Activated CD4-positive, CD25-positive, alpha-beta regulatory T cell treated with anti-CD3 and anti-CD28 coated beads, Interleukin-2, amount 50 U/mL, for 16 hours (primary cell): ENCODE measurements around the gene GJC3.
"Not testable (repeated sequence)": the region's sequence is repeated elsewhere in the genome, so short reads cannot be mapped to it uniquely, and the experiment has no call there.

Experiments used
- DNase-seq: peaks from one replicate; pipeline ENCODE4 v3.0.0-alpha.2; 2020; ENCODE audit warnings: low read depth, low spot score

GJC3 gene

GRCh38 chr7:99930376-99930775 lies 956 bp upstream of the GJC3 start:
- no peak for DNase-seq

GRCh38 chr7:99929730-99930053 lies 272 bp upstream of the GJC3 start:
- no peak for DNase-seq

- no peak for DNase-seq
Observed at GRCh38 chr7:99928188-99928587, 1.2 kb downstream of the GJC3 start.

- no peak for DNase-seq
Observed at GRCh38 chr7:99927536-99927935, 1.9 kb downstream of the GJC3 start.

GRCh38 chr7:99926321-99926720 lies 3.1 kb downstream of the GJC3 start:
- DNase-seq: no peak

- DNase-seq: no peak
Observed at GRCh38 chr7:99923200-99923599, 6.2 kb downstream of the GJC3 start.

- no peak for DNase-seq
Observed at GRCh38 chr7:99920149-99920548, 9.3 kb downstream of the GJC3 start.

- no peak for DNase-seq
Observed at GRCh38 chr7:99919814-99920112, 9.7 kb downstream of the GJC3 start.

- peak; percentile 78 for DNase-seq
Observed at GRCh38 chr7:99918959-99919813, 10.2 kb downstream of the GJC3 start, which contains the start of gene TRIM4. Gene TRIM4, minus strand, starts transcription at chr7:99919530. Its CDS starts 129 bp downstream, at chr7:99919401.

GRCh38 chr7:99910976-99911375 lies 18.4 kb downstream of the GJC3 start:
- DNase-seq: no peak

- no peak for DNase-seq
Observed at GRCh38 chr7:99901581-99901980, 27.8 kb downstream of the GJC3 start.

GRCh38 chr7:99899830-99900519 lies 29.4 kb downstream of the GJC3 start:
- DNase-seq: no peak

- no peak for DNase-seq
Observed at GRCh38 chr7:99898836-99899235, 30.6 kb downstream of the GJC3 start.

GRCh38 chr7:99898023-99898357 lies 31.4 kb downstream of the GJC3 start:
- no peak for DNase-seq

- no peak for DNase-seq
Observed at GRCh38 chr7:99897322-99898022, 31.9 kb downstream of the GJC3 start.

- DNase-seq: no peak
Observed at GRCh38 chr7:99894738-99895137, 34.7 kb downstream of the GJC3 start.

- no peak for DNase-seq
Observed at GRCh38 chr7:99893280-99893679, 36.1 kb downstream of the GJC3 start.

GRCh38 chr7:99890348-99890747 lies 39.1 kb downstream of the GJC3 start:
- DNase-seq: not testable (repeated sequence)

- not testable (repeated sequence) for DNase-seq
Observed at GRCh38 chr7:99888366-99888765, 41.1 kb downstream of the GJC3 start.

- no peak for DNase-seq
Observed at GRCh38 chr7:99881370-99881769, 48.0 kb downstream of the GJC3 start.

GRCh38 chr7:99876933-99877332 lies 52.5 kb downstream of the GJC3 start, which contains the start of gene OR2AE1:
Gene OR2AE1, minus strand, starts transcription at chr7:99877033. Its CDS starts 0 bp downstream, at chr7:99877033.
- DNase-seq: no peak

GRCh38 chr7:99876491-99876890 lies 52.9 kb downstream of the GJC3 start:
- no peak for DNase-seq
